Gastrocnemius medialis (tissue), 4 donors: ENCODE results near the gene KDM4B.

Experiments
- POLR2A ChIP-seq, 2 donors: fragments of 450-650 bp; IDR thresholded peaks; one replicate each; pipeline ENCODE4 v1.6.1; 2017; ENCODE audit warnings: antibody characterized with exemption in 2 of 2, mild to moderate bottlenecking in 2 of 2, moderate library complexity in 2 of 2
- TF ChIP-seq, protein P1 (sequence below), 5 experiments: fragments of 450-650 bp in 3 of 5; fragments of 200-600 bp in 2 of 5; sonication (generic) in 2 of 5; IDR thresholded peaks in 4 of 5; conservative IDR thresholded peaks in 1 of 5; 1 replicate in 4 of 5; 2 replicates in 1 of 5; pipeline ENCODE4 v1.5.1; 2016 to 2019; ENCODE audit warnings: antibody characterized with exemption in 5 of 5, mild to moderate bottlenecking in 3 of 5, moderate library complexity in 3 of 5

DNA sequence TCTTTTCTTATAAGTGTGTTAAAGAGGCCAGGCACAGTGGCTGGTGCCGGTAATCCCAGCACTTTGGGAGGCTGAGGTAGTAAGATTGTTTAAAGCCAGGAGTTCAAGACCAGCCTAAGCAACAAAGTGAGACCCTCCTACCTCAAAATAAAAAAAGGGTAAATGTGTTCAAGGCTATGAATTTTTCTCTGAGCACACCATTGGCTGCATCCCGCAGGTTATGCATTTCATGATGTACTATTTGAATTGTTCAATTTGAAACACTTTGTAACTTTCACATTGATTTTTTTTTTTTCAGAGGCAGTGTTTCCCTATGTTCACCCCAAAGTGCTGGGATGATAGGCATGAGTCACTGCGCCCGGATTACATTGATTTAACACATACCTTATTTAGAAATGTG lies 233.6 kb downstream of the KDM4B start:
- TF ChIP-seq POLR2A (IDR thresholded peaks at IDR 0.05) = no peak
- TF ChIP-seq, protein P1, sequence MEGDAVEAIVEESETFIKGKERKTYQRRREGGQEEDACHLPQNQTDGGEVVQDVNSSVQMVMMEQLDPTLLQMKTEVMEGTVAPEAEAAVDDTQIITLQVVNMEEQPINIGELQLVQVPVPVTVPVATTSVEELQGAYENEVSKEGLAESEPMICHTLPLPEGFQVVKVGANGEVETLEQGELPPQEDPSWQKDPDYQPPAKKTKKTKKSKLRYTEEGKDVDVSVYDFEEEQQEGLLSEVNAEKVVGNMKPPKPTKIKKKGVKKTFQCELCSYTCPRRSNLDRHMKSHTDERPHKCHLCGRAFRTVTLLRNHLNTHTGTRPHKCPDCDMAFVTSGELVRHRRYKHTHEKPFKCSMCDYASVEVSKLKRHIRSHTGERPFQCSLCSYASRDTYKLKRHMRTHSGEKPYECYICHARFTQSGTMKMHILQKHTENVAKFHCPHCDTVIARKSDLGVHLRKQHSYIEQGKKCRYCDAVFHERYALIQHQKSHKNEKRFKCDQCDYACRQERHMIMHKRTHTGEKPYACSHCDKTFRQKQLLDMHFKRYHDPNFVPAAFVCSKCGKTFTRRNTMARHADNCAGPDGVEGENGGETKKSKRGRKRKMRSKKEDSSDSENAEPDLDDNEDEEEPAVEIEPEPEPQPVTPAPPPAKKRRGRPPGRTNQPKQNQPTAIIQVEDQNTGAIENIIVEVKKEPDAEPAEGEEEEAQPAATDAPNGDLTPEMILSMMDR (IDR thresholded peaks at IDR 0.05 in 4 of 5, conservative IDR thresholded peaks at IDR 0.05 in 1 of 5) = no peak
